H9 (cell line): ENCODE measurements around the gene TRIM10. TPM values are rescaled to one million over a fixed set of nuclear protein-coding genes. Genes with fewer than 3 reads are reported as not detected.

Source experiments
- DNase-seq: peaks from one replicate; pipeline ENCODE4 v3.0.0-alpha.2; 2017
- H2AFZ ChIP-seq: one replicate; pipeline ENCODE4 v1.6.1; 2013; ENCODE audit warnings: mild to moderate bottlenecking, low read length, control low read depth, moderate library complexity
- H2AK5ac ChIP-seq: 2 replicates; pipeline ENCODE4 v1.6.1; 2013; ENCODE audit warnings: low read length, control low read depth, mixed read lengths; ENCODE audit not compliant: insufficient read length
- H2BK120ac ChIP-seq: one replicate; pipeline ENCODE4 v1.6.1; 2013; ENCODE audit warnings: low read depth, mild to moderate bottlenecking, low read length, control low read depth, inconsistent platforms; ENCODE audit not compliant: poor library complexity, severe bottlenecking
- H2BK12ac ChIP-seq: 2 replicates; pipeline ENCODE4 v1.6.1; 2013; ENCODE audit warnings: low read length, control low read depth, mixed read lengths, low read depth; ENCODE audit not compliant: insufficient read length
- H2BK15ac ChIP-seq: 2 replicates; pipeline ENCODE4 v1.6.1; 2013; ENCODE audit warnings: low read depth, low read length, control low read depth
- H2BK20ac ChIP-seq: one replicate; pipeline ENCODE4 v1.6.1; 2013; ENCODE audit warnings: low read depth, mild to moderate bottlenecking, low read length, control low read depth, inconsistent platforms; ENCODE audit not compliant: poor library complexity, severe bottlenecking
- H2BK5ac ChIP-seq: 2 replicates; pipeline ENCODE4 v1.6.1; 2013; ENCODE audit warnings: low read length, control low read depth, mixed read lengths; ENCODE audit not compliant: insufficient read length
- H3K14ac ChIP-seq: 2 replicates; pipeline ENCODE4 v1.6.1; 2013; ENCODE audit warnings: low read length, control low read depth; ENCODE audit not compliant: insufficient read depth
- H3K18ac ChIP-seq: 2 replicates; pipeline ENCODE4 v1.6.1; 2013; ENCODE audit warnings: low read depth, mild to moderate bottlenecking, mixed read lengths, low read length, control low read depth; ENCODE audit not compliant: insufficient read length
- H3K23ac ChIP-seq: 2 replicates; pipeline ENCODE4 v1.6.1; 2013; ENCODE audit warnings: low read length, control low read depth, mixed read lengths, low read depth; ENCODE audit not compliant: insufficient read length
- H3K23me2 ChIP-seq: 2 replicates; pipeline ENCODE4 v1.6.1; 2013; ENCODE audit warnings: low read depth, mild to moderate bottlenecking, mixed read lengths, low read length, control low read depth; ENCODE audit not compliant: insufficient read length, poor library complexity, severe bottlenecking
- H3K27ac ChIP-seq: 2 replicates; pipeline ENCODE4 v1.5.1; 2013; ENCODE audit warnings: low read length, control low read depth, mixed read lengths, low read depth; ENCODE audit not compliant: insufficient read length
- H3K27me3 ChIP-seq: 2 replicates; pipeline ENCODE4 v1.6.1; 2013; ENCODE audit warnings: low read length, control low read depth, inconsistent platforms; ENCODE audit not compliant: insufficient read depth
- H3K4ac ChIP-seq: 2 replicates; pipeline ENCODE4 v1.6.1; 2013; ENCODE audit warnings: low read depth, mild to moderate bottlenecking, control low read depth, inconsistent platforms, low read length, moderate library complexity
- H3K4me1 ChIP-seq: 2 replicates; pipeline ENCODE4 v1.6.1; 2013; ENCODE audit warnings: low read length, control low read depth, inconsistent platforms; ENCODE audit not compliant: insufficient read depth
- H3K4me2 ChIP-seq: 2 replicates; pipeline ENCODE4 v1.6.1; 2013; ENCODE audit warnings: low read length, control low read depth, mixed read lengths; ENCODE audit not compliant: insufficient read length, insufficient read depth
- H3K56ac ChIP-seq: 2 replicates; pipeline ENCODE4 v1.6.1; 2013; ENCODE audit warnings: low read depth, mild to moderate bottlenecking, mixed read lengths, low read length, control low read depth; ENCODE audit not compliant: insufficient read length
- H3K79me1 ChIP-seq: 2 replicates; pipeline ENCODE4 v1.6.1; 2013; ENCODE audit warnings: low read depth, mild to moderate bottlenecking, moderate library complexity, low read length, control low read depth, inconsistent platforms; ENCODE audit not compliant: insufficient read depth, poor library complexity, severe bottlenecking
- H3K79me2 ChIP-seq: 2 replicates; pipeline ENCODE4 v1.6.1; 2013; ENCODE audit warnings: low read length, control low read depth, inconsistent platforms; ENCODE audit not compliant: insufficient read depth
- H3K9ac ChIP-seq: 2 replicates; pipeline ENCODE4 v1.6.1; 2013; ENCODE audit warnings: low read length, control low read depth, mixed read lengths; ENCODE audit not compliant: insufficient read length; ENCODE audit errors: extremely low read depth
- H3K9me3 ChIP-seq: one replicate; pipeline ENCODE4 v1.6.1; 2013; ENCODE audit warnings: low read depth, low read length, inconsistent platforms; ENCODE audit not compliant: control insufficient read depth
- H3T11ph ChIP-seq: one replicate; pipeline ENCODE4 v1.6.1; 2013; ENCODE audit warnings: mild to moderate bottlenecking, low read length, control low read depth, inconsistent platforms
- H4K20me1 ChIP-seq: one replicate; pipeline ENCODE4 v1.6.1; 2013; ENCODE audit not compliant: control insufficient read depth, insufficient read length, insufficient read depth
- H4K5ac ChIP-seq: 2 replicates; pipeline ENCODE4 v1.6.1; 2013; ENCODE audit warnings: low read depth, mild to moderate bottlenecking, mixed read lengths, low read length, control low read depth; ENCODE audit not compliant: insufficient read length
- H4K8ac ChIP-seq: replicated peaks from 2 replicates; pipeline ENCODE4 v1.6.1; 2013; ENCODE audit warnings: low read length, control low read depth, mixed read lengths, low read depth; ENCODE audit not compliant: insufficient read length
- H4K91ac ChIP-seq: 2 replicates; pipeline ENCODE4 v1.6.1; 2013; ENCODE audit warnings: low read depth, mild to moderate bottlenecking, moderate library complexity, mixed read lengths, low read length, control low read depth; ENCODE audit not compliant: insufficient read length
- H3K27ac Mint-ChIP-seq, 3 experiments: 2 replicates in 2 of 3; 3 replicates in 1 of 3; pipeline ENCODE4 v1.8.0; 2020 to 2021; ENCODE audit warnings: mixed read lengths in 3 of 3, mild to moderate bottlenecking in 1 of 3, moderate library complexity in 1 of 3
- H3K27me3 Mint-ChIP-seq: 2 replicates; pipeline ENCODE4 v1.8.0; 2021; ENCODE audit warnings: low read depth, mild to moderate bottlenecking, moderate library complexity, mixed read lengths
- H3K36me3 Mint-ChIP-seq, 3 experiments: 2 replicates in 2 of 3; 3 replicates in 1 of 3; pipeline ENCODE4 v1.8.0; 2020 to 2021; ENCODE audit warnings: low read depth in 3 of 3, mixed read lengths in 3 of 3; ENCODE audit not compliant: insufficient read depth in 1 of 3
- H3K4me1 Mint-ChIP-seq, 2 experiments: 2 replicates each; pipeline ENCODE4 v1.8.0; 2020; ENCODE audit warnings: mixed read lengths in 2 of 2
- H3K4me3 Mint-ChIP-seq, 2 experiments: 2 replicates in 1 of 2; 3 replicates in 1 of 2; pipeline ENCODE4 v1.8.0; 2020 to 2021; ENCODE audit warnings: mild to moderate bottlenecking in 2 of 2, mixed read lengths in 2 of 2, moderate library complexity in 1 of 2
- H3K9me3 Mint-ChIP-seq, 2 experiments: 2 replicates in 1 of 2; 3 replicates in 1 of 2; pipeline ENCODE4 v1.8.0; 2020; ENCODE audit warnings: mild to moderate bottlenecking in 2 of 2, mixed read lengths in 2 of 2, moderate library complexity in 1 of 2
- CTCF ChIP-seq: fragments of 200-600 bp; sonication (generic); conservative IDR thresholded peaks from 3 replicates; pipeline ENCODE4 v1.8.0; 2021; ENCODE audit warnings: antibody characterized with exemption, mild to moderate bottlenecking
- WGBS: extraction: QIAGEN DNeasy Blood & Tissue Kit; methylation state at CpG from one replicate; pipeline ENCODE4 v1.1.7; 2013; ENCODE audit warnings: missing lambda C conversion rate, low lambda C conversion rate, mixed read lengths; ENCODE audit not compliant: insufficient read length; ENCODE audit errors: extremely low coverage; 5-methylcytosine and 5-hydroxymethylcytosine counted together
- total RNA-seq: library from RNA; stranded (reverse); gene quantifications from 2 replicates; pipeline ENCODE4 v1.2.1, GENCODE V29; 2021

The TRIM10 gene
- total RNA-seq, 1 experiment from 2014 or later = 0.07 TPM

GRCh38 chr6:30127238-30128093 lies 33.5 kb downstream of the TRIM10 start:
- H3K4me2 ChIP-seq = peak overlapping the region; percentile 76
- no peaks in the 10 kb centered on the region for H3K9me3 ChIP-seq
- peak overlapping the region; percentile 53; the same call in 1 of the 2 replicates for H3K14ac ChIP-seq
- H3K9ac ChIP-seq = no peak overlapping the region
- no peak overlapping the region for H3K23ac ChIP-seq
- H2BK120ac ChIP-seq = no peak overlapping the region
- H4K5ac ChIP-seq = no peak overlapping the region
- no peaks in the 10 kb centered on the region for H3K9me3 Mint-ChIP-seq
- no peak overlapping the region for H2BK12ac ChIP-seq
- no peak overlapping the region for H2BK20ac ChIP-seq
- H3K36me3 Mint-ChIP-seq = no peaks in the 10 kb centered on the region
- H3K18ac ChIP-seq = no peak overlapping the region
- H3K4ac ChIP-seq = no peak overlapping the region
- WGBS = no CpG with 5 or more reads among the region's 50 CpGs
- no peak overlapping the region for H2BK15ac ChIP-seq
- no peak overlapping the region for H4K8ac ChIP-seq
- H3K4me1 Mint-ChIP-seq = peaks cover 5 to 12% of the 10 kb centered on the region in 2 experiments
- no peaks in the 10 kb centered on the region for H3K79me1 ChIP-seq
- no peak overlapping the region for H2AFZ ChIP-seq
- no peak for TF ChIP-seq CTCF
- H3K27me3 ChIP-seq = peaks cover 23% of the 10 kb centered on the region; the same call in 1 of the 2 replicates
- H3K27ac ChIP-seq = no peak overlapping the region
- no peaks in the 10 kb centered on the region for H4K20me1 ChIP-seq
- H3K4me1 ChIP-seq = no peaks in the 10 kb centered on the region
- H3T11ph ChIP-seq = no peak overlapping the region
- no peak overlapping the region for H3K56ac ChIP-seq
- DNase-seq = peak; percentile 73
- no peak overlapping the region for H2AK5ac ChIP-seq
- no peak overlapping the region for H2BK5ac ChIP-seq
- peaks cover 11% of the 10 kb centered on the region for H3K23me2 ChIP-seq
- no peaks in the 10 kb centered on the region for H3K79me2 ChIP-seq
- peaks cover 85% of the 10 kb centered on the region for H3K27me3 Mint-ChIP-seq
- no peak overlapping the region for H4K91ac ChIP-seq
- H3K4me3 Mint-ChIP-seq = peak overlapping the region; percentile 73 to 90
- no peak overlapping the region for H3K27ac Mint-ChIP-seq
